Loucy (cell line): ENCODE results near the gene LIMA1.

Experiments used
- H2AFZ ChIP-seq: fragments of 200-600 bp; sonication (generic); 2 replicates; pipeline ENCODE4 v1.6.0; 2016; ENCODE audit warnings: antibody characterized with exemption, mild to moderate bottlenecking, low read length, moderate library complexity
- H3F3A ChIP-seq: fragments of 200-600 bp; 2 replicates; pipeline ENCODE4 v1.6.0; 2016; ENCODE audit warnings: antibody characterized with exemption, low read depth, mild to moderate bottlenecking
- H3K27me3 ChIP-seq: fragments of 200-600 bp; sonication (generic); 2 replicates; pipeline ENCODE4 v1.6.1; 2014; ENCODE audit warnings: low read length, mild to moderate bottlenecking; ENCODE audit not compliant: insufficient read depth, poor library complexity, severe bottlenecking
- H3K36me3 ChIP-seq: fragments of 200-600 bp; sonication (generic); 2 replicates; pipeline ENCODE4 v1.6.1; 2016; ENCODE audit warnings: low read length; ENCODE audit not compliant: insufficient read depth
- H3K4me1 ChIP-seq: fragments of 200-600 bp; sonication (generic); 2 replicates; pipeline ENCODE4 v1.5.1; 2014; ENCODE audit warnings: low read length, mild to moderate bottlenecking; ENCODE audit not compliant: insufficient read depth, poor library complexity, severe bottlenecking
- H3K4me2 ChIP-seq: fragments of 200-600 bp; sonication (generic); 2 replicates; pipeline ENCODE4 v1.6.0; 2014; ENCODE audit warnings: antibody characterized with exemption, low read length, low read depth, mild to moderate bottlenecking; ENCODE audit not compliant: poor library complexity, severe bottlenecking
- H3K4me3 ChIP-seq: fragments of 200-600 bp; sonication (generic); 2 replicates; pipeline ENCODE4 v1.5.1; 2014; ENCODE audit warnings: low read length, mild to moderate bottlenecking, mixed read lengths; ENCODE audit not compliant: poor library complexity, severe bottlenecking
- H3K79me2 ChIP-seq: fragments of 200-600 bp; sonication (generic); 2 replicates; pipeline ENCODE4 v1.6.1; 2014; ENCODE audit warnings: low read length; ENCODE audit not compliant: insufficient read depth
- H3K9ac ChIP-seq: fragments of 200-600 bp; sonication (generic); 2 replicates; pipeline ENCODE4 v1.6.0; 2014; ENCODE audit warnings: mild to moderate bottlenecking, low read depth, low read length, moderate library complexity; ENCODE audit not compliant: poor library complexity, severe bottlenecking
- H3K9me2 ChIP-seq: fragments of 200-600 bp; sonication (generic); replicated peaks from 2 replicates; pipeline ENCODE4 v1.6.1; 2016; ENCODE audit warnings: low read depth, low read length, mixed read lengths
- H3K9me3 ChIP-seq: fragments of 200-600 bp; sonication (generic); 2 replicates; pipeline ENCODE4 v1.6.1; 2014; ENCODE audit warnings: mild to moderate bottlenecking, antibody characterized with exemption, low read length, low read depth; ENCODE audit not compliant: insufficient read depth
- H4K20me1 ChIP-seq: fragments of 200-600 bp; sonication (generic); 2 replicates; pipeline ENCODE4 v1.6.0; 2014; ENCODE audit warnings: antibody characterized with exemption, low read length, mild to moderate bottlenecking; ENCODE audit not compliant: insufficient read depth, poor library complexity, severe bottlenecking
- CTCF ChIP-seq: fragments of 200-600 bp; sonication (generic); conservative IDR thresholded peaks from 2 replicates; pipeline ENCODE4 v1.5.1; 2014; ENCODE audit warnings: mild to moderate bottlenecking, antibody characterized with exemption, low read length
- EZH2phosphoT487 ChIP-seq: fragments of 200-600 bp; IDR thresholded peaks from 2 replicates; pipeline ENCODE4 v1.6.1; 2018; ENCODE audit warnings: antibody characterized with exemption, mild to moderate bottlenecking, moderate library complexity, borderline replicate concordance

Gene LIMA1

GRCh38 chr12:50252977-50253602, 30.2 kb downstream of the LIMA1 start:
- Histone ChIP-seq H3K4me2 (no peak overlapping the region), H3K36me3 (no peaks in the 10 kb centered on the region), H3K4me1 (peaks cover 11% of the 10 kb centered on the region), H3K9ac (no peak overlapping the region), H4K20me1 (no peaks in the 10 kb centered on the region), H2AFZ (no peak overlapping the region), H3K4me3 (no peak overlapping the region), H3K9me2 (no peaks in the 10 kb centered on the region), H3K79me2 (no peaks in the 10 kb centered on the region), H3K9me3 (no peaks in the 10 kb centered on the region), H3F3A (no peaks in the 10 kb centered on the region), H3K27me3 (no peaks in the 10 kb centered on the region)
- no peak for TF ChIP-seq EZH2phosphoT487
- TF ChIP-seq CTCF: no peak

- H3K27me3 ChIP-seq: no peaks in the 10 kb centered on the region
- no peaks in the 10 kb centered on the region for H3K9me3 ChIP-seq
- no peaks in the 10 kb centered on the region for H3F3A ChIP-seq
These were observed 31.6 kb downstream of the LIMA1 start for GRCh38 chr12:50251619-50252252.

GRCh38 chr12:50249464-50250182, 33.7 kb downstream of the LIMA1 start:
- Histone ChIP-seq H3K79me2 (no peaks in the 10 kb centered on the region), H3K4me1 (peaks cover 11% of the 10 kb centered on the region), H3K9me2 (no peaks in the 10 kb centered on the region), H3K4me2 (no peak overlapping the region), H3K4me3 (no peak overlapping the region), H3K9ac (no peak overlapping the region), H3K9me3 (no peaks in the 10 kb centered on the region), H3K36me3 (no peaks in the 10 kb centered on the region), H4K20me1 (no peaks in the 10 kb centered on the region), H3K27me3 (no peaks in the 10 kb centered on the region), H3F3A (no peaks in the 10 kb centered on the region), H2AFZ (no peak overlapping the region)
- no peak for TF ChIP-seq EZH2phosphoT487
- TF ChIP-seq CTCF: no peak

More at GRCh38 chr12:50251619-50252252, 31.6 kb downstream of the LIMA1 start:
- Histone ChIP-seq H3K4me1 (peaks cover 10% of the 10 kb centered on the region), H3K36me3 (no peaks in the 10 kb centered on the region), H3K9me2 (no peaks in the 10 kb centered on the region), H3K4me2 (no peak overlapping the region), H4K20me1 (no peaks in the 10 kb centered on the region), H3K4me3 (no peak overlapping the region), H3K79me2 (no peaks in the 10 kb centered on the region), H2AFZ (no peak overlapping the region), H3K9ac (no peak overlapping the region)
- TF ChIP-seq EZH2phosphoT487 (no peak), CTCF (no peak)
